Measurements from ENCODE around the gene CD2BP2.

The CD2BP2 gene

DNA sequence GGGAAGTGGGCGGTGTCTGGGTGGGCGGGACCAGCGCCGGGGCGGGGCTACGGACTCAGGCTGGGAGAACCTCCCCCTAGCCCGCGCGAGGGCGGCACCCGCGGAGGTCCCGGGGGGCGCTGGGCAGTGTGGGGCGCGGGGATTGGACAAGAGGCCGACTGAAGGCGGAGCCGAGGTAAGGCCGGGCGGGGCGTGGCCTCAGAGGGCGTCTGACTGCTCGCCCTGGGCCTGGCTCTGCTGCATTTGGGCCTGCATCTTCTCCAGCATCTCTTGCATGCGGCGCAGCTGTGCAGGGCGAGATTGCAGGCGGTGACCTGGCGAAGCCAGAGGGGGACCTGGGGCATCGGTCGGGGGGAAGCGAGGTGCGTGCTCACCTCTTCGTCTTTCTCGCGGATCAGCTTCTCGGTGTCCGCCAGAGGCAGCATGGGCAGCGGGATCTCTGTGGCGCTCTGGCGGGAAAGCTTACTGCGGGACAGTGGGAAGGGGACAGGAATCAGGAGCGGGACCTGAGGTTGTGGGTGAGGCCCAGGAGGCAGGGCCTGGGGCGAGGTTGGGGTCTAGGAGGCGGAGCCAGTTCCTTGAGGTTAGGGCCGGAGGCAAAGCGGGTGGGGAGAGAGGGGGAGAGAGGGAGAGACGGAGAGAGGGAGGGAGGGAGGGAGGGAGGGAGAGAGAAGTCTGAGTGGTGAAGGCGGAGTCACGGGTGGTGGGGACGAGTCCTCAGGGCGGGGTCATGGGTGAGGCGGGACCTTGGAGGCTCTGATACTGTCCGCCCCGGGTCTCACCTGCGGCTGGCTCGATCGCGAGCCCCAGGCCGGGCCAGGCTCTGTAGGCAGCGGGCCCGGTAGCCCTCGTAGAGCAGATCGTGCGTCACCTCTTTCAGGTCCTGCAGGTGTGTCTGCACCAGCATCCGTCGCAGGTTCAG is 23.4 kb upstream of the CD2BP2 start:
- DNase-seq, result peak; percentile 84

DNA sequence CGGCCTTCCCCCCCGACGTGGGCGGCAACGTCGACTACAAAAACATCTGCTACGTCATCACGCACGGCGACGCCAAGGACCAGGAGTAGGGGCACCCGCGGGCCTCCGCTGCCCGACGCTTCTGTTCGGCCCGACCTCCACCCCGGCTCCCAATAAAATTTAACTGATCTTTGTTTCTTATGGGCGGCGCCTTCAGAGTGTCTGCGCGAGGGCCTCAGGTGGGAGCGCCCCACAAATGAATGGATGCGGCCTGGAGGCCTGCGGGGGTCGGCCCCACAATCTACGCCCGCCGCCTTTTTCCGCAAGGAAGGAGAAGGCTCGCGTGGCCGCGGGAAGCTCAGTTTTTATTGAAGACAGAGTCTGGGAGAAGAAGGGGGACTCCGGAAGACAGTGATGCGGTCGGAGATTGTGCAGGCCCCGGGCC is 22.7 kb upstream of the CD2BP2 start:
- DNase-seq, result no peak

GRCh38 chr16:30377050-30377811 is 22.1 kb upstream of the CD2BP2 start:
- peak; percentile 75 for DNase-seq

DNA sequence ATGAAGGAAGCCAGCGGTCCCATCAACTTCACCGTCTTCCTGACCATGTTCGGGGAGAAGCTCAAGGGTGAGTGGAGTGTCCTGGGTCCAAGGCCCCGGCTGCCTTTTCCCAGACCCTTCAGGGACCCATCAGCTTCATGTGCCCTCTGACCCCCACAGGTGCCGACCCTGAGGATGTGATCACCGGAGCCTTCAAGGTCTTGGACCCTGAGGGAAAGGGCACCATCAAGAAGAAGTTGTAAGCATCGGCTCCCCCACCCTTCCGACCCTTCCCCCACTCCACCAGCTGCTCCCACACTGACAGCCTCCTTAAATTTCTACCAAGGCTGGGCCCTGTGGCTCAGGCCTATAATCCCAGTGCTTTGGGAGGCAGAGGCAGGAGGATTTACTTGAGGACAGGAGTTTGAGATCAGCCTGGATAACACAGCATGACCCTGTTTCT is 21.4 kb upstream of the CD2BP2 start:
- DNase-seq, result no peak

- DNase-seq, result no peak
Observed at GRCh38 chr16:30375864-30376263, 20.8 kb upstream of the CD2BP2 start.

DNA sequence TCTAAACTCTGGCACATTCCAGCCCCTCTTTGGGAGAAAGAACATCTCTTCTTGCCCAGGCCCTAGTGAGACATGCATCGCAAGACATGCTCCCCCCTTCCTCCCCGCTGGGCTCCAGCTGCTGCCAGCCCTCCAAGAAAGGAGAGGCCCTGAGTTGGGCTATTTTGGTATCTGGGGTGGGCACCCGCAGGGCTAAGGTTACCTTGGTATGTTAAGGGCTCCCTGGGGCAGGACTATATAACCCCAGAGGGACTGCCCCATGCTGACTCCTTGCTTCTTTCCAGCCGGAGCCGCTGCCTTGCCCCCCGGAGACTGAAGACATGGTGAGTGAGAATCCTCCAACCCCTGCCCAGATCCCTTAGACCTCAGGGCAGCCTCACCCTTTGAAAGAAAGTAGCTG is 19.4 kb upstream of the CD2BP2 start, which contains the start of gene MYL11:
Gene MYL11 (plus strand): TSS at position 265 of the 400 bp plus-strand sequence. CDS start 56 bp downstream, at position 321.
- DNase-seq, result no peak

DNA sequence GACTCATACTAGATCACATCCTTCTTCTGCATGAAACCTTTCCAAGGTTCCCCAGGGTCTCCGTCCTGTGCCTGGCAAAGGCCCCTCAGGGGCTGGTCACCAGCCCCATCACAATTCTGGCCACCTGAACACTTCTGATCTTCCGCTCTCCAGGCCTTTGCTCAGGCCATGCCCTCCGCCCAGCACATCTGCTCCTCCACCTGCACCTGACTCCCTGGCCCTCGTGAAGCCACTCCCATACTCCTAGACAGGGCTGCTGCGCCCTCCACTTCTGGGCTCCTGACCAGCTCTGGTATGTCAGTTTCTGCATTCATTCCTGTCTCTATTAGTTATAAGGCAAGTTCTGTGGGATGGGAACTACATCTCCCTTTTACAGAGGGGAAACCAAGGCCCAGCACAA is 17.6 kb upstream of the CD2BP2 start:
- no peak for DNase-seq

GRCh38 chr16:30372038-30372712 is 17.1 kb upstream of the CD2BP2 start:
- no peak for DNase-seq

- DNase-seq, result no peak
Observed at GRCh38 chr16:30371248-30371816, 16.2 kb upstream of the CD2BP2 start.

DNA sequence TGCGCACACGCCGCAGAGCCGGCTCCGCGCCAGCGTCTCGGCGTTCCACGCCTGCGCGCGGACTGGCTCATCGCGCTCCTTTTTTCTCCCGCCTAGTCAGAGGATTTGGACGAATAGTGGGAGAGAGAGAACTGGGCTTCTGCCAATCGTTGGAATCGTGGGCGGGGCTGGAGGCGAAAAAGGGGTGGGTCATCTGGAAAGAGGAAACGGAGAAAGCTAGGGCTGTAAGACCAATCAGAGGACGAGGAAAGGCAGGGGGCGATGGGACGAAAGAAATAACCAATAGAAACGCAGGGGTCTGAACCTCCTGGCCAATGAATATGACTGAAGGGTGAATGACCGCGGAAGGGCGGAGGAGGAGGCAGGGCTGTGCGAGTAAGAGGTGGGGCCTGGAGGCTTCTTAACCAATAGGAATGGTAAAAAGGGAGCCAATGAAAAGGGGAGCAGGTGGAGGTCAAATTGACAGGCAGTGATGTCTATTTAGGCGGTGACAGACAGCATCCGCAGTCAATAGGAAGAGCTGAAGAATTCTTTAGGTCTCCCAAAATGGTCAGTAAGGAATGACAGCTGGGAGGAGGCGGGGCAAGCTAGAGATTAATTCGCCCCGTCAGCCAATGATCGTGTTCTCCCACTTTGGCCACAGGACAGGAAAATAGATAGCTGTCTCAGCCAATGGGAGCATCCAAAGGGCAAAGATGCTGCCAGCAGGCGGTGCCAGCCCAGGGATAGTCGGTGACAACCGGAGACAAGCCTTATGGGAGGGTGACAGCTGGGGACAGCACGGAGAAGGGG is 15.5 kb upstream of the CD2BP2 start, which contains the start of gene TBC1D10B:
Gene TBC1D10B (minus strand): TSS at position 39 of the 792 bp plus-strand sequence. CDS start 311 bp downstream, outside the sequence.
- peak; percentile 100 for DNase-seq

DNA sequence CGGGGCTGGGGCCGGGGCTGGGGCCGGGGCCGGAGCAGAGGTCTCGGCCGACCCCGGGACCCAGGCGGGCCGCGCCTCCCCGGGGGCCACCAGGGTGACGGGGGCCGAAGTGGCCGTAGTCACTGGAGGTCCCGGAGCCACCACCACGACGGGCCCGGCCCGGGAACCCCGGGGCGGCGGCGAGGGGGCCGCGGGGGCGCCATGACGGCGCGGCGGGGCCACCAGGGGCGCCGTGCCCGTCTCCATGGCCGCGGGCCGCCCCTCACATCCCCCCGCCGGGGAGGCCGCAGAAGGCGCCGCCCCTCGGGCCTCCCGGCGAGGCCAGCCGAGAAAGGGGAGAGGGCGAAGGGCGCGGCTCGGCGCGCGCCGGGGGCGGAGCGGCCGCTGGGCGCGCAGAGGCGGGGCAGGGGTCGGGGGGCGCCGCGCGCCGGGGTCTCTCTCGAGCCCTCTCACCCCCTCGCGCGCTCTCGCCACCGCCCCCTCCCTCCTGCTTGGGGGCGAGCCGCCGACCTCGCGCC is 14.9 kb upstream of the CD2BP2 start:
- DNase-seq, result no peak

DNA sequence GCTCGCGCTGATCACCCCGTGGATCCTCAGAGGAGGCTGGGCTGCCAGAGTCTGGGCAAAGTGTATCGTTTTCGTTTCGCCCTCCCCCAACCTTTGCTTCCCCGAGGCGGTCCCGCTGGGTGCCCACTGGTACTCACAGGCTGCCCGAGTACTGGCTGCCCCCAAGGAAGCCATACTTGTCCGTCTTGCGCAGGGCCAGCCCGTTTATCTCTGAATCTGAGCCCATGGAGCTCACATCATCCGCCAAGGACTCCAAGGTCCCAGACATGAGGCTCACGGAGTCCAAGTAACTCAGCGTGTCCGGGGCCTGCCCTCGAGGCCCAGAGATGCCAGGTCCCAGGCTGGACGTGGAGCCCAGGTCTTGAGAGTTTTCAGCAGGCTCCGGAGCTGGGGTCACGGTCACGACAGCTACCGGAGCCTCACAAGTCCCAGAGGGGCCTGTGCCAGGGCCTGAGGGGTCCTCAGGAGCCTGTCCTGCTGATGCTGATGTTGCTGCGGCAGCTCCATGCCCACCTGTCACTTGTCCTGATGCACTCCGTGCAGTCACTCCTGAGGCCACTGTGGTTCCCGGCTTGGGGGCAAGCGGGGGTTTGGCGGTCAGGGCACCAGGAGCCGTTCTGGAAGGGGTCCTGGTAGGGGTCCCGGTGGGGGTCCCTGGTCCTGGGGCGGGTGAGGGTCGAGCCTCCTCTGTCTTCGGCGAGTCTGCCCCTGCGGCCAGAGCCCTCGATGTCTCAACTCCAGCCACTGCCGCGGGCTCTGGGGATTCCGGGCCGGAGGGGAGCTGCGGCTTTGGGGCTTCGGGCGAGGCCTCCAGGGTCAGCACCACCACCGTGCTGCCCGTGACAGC is 14.2 kb upstream of the CD2BP2 start:
- no peak for DNase-seq

- DNase-seq, result no peak
Observed at GRCh38 chr16:30368792-30369090, 13.6 kb upstream of the CD2BP2 start.

GRCh38 chr16:30368122-30368791 is 13.1 kb upstream of the CD2BP2 start:
- DNase-seq, result no peak

DNA sequence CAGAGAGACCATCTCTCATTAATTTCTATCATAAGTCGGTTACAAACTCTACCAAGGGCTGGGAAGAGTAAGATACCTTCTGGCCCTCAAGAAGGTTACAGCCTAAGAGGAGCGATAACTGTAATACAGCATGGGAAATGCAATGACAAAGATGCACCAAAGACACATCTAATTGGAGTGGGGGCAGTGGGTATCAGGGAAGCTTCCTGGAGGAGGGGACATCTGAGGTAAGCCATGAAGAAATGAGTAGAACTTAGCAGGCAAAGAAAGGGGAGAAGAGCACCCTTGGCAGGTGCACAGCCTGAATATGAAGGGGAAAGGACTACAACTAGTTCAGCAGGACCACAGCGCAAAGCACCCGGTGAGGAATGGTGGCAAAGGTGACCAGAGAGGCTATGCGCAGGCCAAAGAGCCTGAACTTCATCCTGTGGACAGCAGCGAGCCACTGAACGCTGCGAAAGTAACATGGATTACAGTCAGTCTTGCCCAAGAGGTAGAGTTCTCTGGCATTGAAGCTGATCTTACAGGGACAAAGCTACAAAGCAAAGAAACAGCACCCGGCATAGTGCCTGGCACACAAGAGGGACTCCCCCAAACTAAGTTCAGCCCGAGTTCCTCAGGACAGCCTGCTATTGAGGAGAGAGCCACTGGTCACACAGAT is 12.4 kb upstream of the CD2BP2 start:
- DNase-seq, result no peak

DNA sequence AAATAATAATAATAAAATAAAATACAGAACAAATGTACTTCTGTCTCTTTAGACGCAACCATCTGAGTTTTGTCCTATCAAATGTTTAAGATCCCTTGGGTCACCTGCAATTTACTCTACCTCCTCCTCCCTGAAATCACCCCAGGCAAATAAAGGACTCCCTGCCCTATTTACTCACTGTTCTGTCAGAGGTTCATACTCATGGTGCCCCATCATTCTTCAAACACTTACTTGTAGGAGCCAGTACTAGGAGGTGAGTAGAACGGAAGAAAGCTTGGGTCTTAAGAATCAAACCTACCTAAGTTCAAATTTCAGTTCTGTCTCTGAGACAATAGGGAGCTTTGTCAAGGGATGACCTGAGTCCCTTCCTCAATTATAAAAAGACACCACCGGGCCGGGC is 11.4 kb upstream of the CD2BP2 start:
- no peak for DNase-seq

DNA sequence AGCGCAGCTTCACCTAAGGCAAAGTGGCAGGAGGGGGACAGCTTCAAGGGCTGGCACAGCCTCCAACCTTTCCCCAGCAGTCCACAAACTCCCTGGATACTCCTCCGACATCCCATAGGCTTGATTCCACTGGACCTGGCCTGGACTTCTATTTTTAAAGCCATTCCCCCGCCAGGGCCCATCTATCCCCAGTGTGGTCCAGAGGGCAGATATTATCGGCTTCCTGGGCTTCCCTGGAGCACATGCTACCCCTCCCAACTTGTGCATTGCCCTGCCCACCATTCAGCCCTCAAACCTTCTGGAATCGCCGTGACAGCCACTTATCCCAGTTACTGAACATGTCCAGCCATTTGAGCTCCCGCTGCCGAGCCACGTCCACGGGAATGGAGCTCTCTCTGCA is 10.1 kb upstream of the CD2BP2 start:
- DNase-seq, result no peak

DNA sequence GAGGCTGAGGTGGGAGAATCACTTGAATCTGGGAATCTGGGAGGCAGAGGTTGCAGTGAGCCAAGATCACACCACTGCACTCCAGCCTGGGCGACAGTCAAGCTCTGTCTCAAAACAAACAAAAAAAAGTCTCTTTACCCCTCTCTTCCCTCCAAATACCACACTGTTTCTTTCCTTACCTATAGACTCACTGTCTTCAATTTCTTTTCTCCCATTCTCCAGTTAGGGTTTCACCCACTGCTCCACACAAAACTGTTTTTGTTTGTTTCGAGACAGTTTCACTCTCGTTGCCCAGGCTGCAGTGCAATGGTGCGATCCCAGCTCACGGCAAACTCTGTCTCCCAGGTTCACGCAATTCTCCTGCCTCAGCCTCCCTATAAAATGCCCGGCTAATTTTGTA is 6.1 kb upstream of the CD2BP2 start:
- no peak for DNase-seq

DNA sequence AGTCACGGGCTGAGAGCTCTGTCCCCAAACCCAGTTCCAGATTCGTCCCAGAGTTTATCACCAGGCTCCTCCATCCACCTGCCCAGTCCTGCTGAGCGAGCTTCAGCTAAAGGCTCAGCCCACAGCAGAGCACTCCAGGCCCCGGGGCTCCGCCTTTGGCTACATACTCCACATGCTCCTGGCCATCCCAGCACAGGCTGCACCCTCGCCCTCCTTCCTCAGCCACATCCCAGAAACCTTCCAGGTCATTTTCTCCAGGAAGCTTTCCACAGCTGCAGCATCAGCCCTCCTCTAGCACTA is 4.7 kb upstream of the CD2BP2 start:
- no peak for DNase-seq
